TTC549 (cell line): ENCODE results near the gene RIMBP2.

Source experiments
- FAIRE-seq: peaks from 2 replicates; lab custom pipeline; 2012; peaks lifted over from hg19 to GRCh38; lab: Jason Lieb, UNC

Gene RIMBP2

GRCh38 chr12:130568501-130568900, 147.6 kb downstream of the RIMBP2 start:
- no peak for FAIRE-seq

- FAIRE-seq, result no peak
Measured at GRCh38 chr12:130568041-130568440, 148.1 kb downstream of the RIMBP2 start.

GRCh38 chr12:130566446-130567155, 149.5 kb downstream of the RIMBP2 start:
- no peak for FAIRE-seq

GRCh38 chr12:130565189-130565588, 150.9 kb downstream of the RIMBP2 start:
- FAIRE-seq, result no peak

- FAIRE-seq, result no peak
Measured at GRCh38 chr12:130563323-130563722, 152.8 kb downstream of the RIMBP2 start.

- FAIRE-seq, result no peak
Measured at GRCh38 chr12:130562716-130563115, 153.4 kb downstream of the RIMBP2 start.

- FAIRE-seq, result no peak
Measured at GRCh38 chr12:130560321-130560720, 155.8 kb downstream of the RIMBP2 start.

- FAIRE-seq, result no peak
Measured at GRCh38 chr12:130559806-130560205, 156.3 kb downstream of the RIMBP2 start.

- FAIRE-seq, result no peak
Measured at GRCh38 chr12:130557886-130558765, 158.0 kb downstream of the RIMBP2 start.

- FAIRE-seq, result no peak
Measured at GRCh38 chr12:130557201-130557600, 158.9 kb downstream of the RIMBP2 start.

GRCh38 chr12:130556486-130557055, 159.5 kb downstream of the RIMBP2 start:
- FAIRE-seq, result no peak

- no peak for FAIRE-seq
Measured at GRCh38 chr12:130555628-130556485, 160.2 kb downstream of the RIMBP2 start.

GRCh38 chr12:130555221-130555620, 160.9 kb downstream of the RIMBP2 start:
- no peak for FAIRE-seq

GRCh38 chr12:130552483-130552996, 163.6 kb downstream of the RIMBP2 start:
- FAIRE-seq, result no peak

- FAIRE-seq, result no peak
Measured at GRCh38 chr12:130549361-130549760, 166.7 kb downstream of the RIMBP2 start.

- FAIRE-seq, result no peak
Measured at GRCh38 chr12:130547480-130548155, 168.5 kb downstream of the RIMBP2 start.

GRCh38 chr12:130546494-130546893, 169.6 kb downstream of the RIMBP2 start:
- no peak for FAIRE-seq

GRCh38 chr12:130545475-130545874, 170.6 kb downstream of the RIMBP2 start:
- no peak for FAIRE-seq

- no peak for FAIRE-seq
Measured at GRCh38 chr12:130540376-130540775, 175.7 kb downstream of the RIMBP2 start.

- no peak for FAIRE-seq
Measured at GRCh38 chr12:130538343-130539095, 177.6 kb downstream of the RIMBP2 start.

GRCh38 chr12:130537655-130538054, 178.4 kb downstream of the RIMBP2 start:
- no peak for FAIRE-seq
